Upper lobe of left lung (tissue), 6 donors: ENCODE data around the gene PNCK. TPM values are rescaled to one million over a fixed set of nuclear protein-coding genes. Genes with fewer than 3 reads are reported as not detected.
A peak's percentile ranks its signal among the peaks of the same experiment; 100 is the strongest.

Source experiments
- ATAC-seq, 2 donors: fragments of 200-7000 bp; cut with Tn5 transposase; one replicate each; pipeline ENCODE4 v1.9.1; 2022; ENCODE audit warnings: mild to moderate bottlenecking in 2 of 2, moderate library complexity in 2 of 2; ENCODE audit not compliant: low FRiP score in 2 of 2
- DNase-seq, 2 donors: peaks; one replicate each; pipeline ENCODE4 v3.0.0-alpha.2; 2019 to 2020
- H3K27ac ChIP-seq, 4 donors: fragments of 200-600 bp; sonication (generic); one replicate each; pipeline ENCODE4 v1.5.1; 2016 to 2019
- H3K27me3 ChIP-seq, 4 donors: fragments of 200-600 bp; sonication (generic); one replicate each; pipeline ENCODE4 v1.5.1; 2017 to 2019
- H3K36me3 ChIP-seq, 4 donors: fragments of 200-600 bp; sonication (generic); one replicate each; pipeline ENCODE4 v1.5.1; 2016 to 2019
- H3K4me1 ChIP-seq, 4 donors: fragments of 200-600 bp; sonication (generic); one replicate each; pipeline ENCODE4 v1.5.1; 2018 to 2019
- H3K4me3 ChIP-seq, 4 donors: fragments of 200-600 bp; sonication (generic); one replicate each; pipeline ENCODE4 v1.5.1; 2017 to 2019; ENCODE audit warnings: mild to moderate bottlenecking in 2 of 4, moderate library complexity in 1 of 4
- H3K9me3 ChIP-seq, 4 donors: fragments of 200-600 bp; sonication (generic); one replicate each; pipeline ENCODE4 v1.5.1; 2018 to 2019
- EP300 ChIP-seq, 4 donors: sonication (generic); formaldehyde crosslinking; IDR thresholded peaks; one replicate each; pipeline ENCODE4 v1.5.1; 2017; ENCODE audit warnings: antibody characterized with exemption in 4 of 4, control low read depth in 2 of 4
- POLR2A ChIP-seq, 4 donors: fragments of 450-650 bp; IDR thresholded peaks; one replicate each; pipeline ENCODE4 v1.5.1; 2016 to 2017; ENCODE audit warnings: antibody characterized with exemption in 4 of 4, mild to moderate bottlenecking in 2 of 4
- POLR2AphosphoS5 ChIP-seq, 2 donors: sonication (generic); formaldehyde crosslinking; IDR thresholded peaks; one replicate each; pipeline ENCODE4 v1.5.1; 2017; ENCODE audit warnings: antibody characterized with exemption in 2 of 2
- WGBS, 2 donors: methylation state at CpG; one replicate each; pipeline ENCODE4 v1.1.5; 2017 to 2018; 5-methylcytosine and 5-hydroxymethylcytosine counted together
- total RNA-seq, 6 donors: library from RNA; depleted of rRNA in 4 of 6; stranded (reverse); fragments of >200 nt in 4 of 6; gene quantifications; one replicate each; pipeline versions ENCODE4 v1.1.0 to v1.2.1, GENCODE V29; 2016 to 2021
- TF ChIP-seq, protein P1 (sequence below), 6 experiments: fragments of 450-650 bp in 4 of 6; fragments of 200-600 bp in 2 of 6; sonication (generic) in 2 of 6; IDR thresholded peaks; one replicate each; pipeline ENCODE4 v1.5.1; 2016 to 2019; ENCODE audit warnings: antibody characterized with exemption in 6 of 6
- donor health status: DM: no; HTN: no; CAD: no; lungs with moderate emphysema.
- donor health status: DM: no; HTN: yes; CAD: no; lungs with severe emphysema.

PNCK gene
- total RNA-seq, 6 donors from 2014 or later, result 0.47 to 5.2 TPM; not detected in 4

DNA sequence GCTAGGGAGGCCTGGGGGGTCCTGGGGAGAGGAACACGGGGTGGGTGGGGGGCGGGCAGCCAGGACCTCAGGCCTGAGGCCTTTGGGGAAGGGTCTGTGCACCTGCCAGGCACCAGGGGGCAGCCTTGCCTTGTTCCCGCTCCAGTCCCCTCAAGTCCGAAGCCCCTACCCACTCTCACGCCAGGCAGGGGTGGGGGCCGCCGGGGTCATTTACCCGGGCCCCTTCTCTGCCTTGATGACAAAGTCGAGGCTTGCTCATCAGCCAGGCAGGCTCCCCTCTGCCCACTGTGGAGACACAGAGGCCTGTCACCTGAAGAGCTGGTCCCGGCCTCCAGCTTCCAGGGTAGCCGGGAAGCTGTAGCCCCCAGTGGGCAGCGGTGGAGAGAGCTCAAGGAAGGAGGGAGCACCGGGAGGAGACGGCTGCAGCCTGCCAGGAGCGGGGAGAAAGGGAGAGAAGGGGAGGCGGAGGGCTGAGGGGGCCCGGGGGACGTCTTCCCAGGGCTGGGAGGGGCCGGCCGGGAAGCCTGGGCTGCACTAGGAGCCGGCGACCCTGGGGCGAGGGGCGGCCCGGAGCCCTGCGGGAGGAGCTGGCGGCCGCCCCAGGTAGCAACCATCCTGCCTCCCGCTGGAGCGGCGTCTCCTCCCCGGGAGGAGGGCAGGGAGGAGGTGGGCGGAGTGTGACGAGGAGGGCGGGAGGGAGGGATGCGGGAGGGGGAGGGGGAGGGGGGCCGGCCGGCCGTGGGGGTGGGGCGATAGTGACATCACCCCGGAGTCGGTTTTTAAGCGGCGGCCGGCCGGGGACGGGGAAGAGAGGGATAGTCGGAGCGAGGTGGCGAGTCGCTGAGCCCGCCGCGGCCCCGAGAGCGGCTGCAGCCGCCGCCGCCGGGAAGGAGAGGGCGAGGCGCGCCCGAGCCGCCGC, 13.8 kb upstream of the PNCK start, which contains the start of gene SLC6A8:
SLC6A8 (plus strand) TSS at position 806 of the 919 bp plus-strand sequence. CDS start 649 bp downstream, outside the sequence.
- peak in 1 of 2 donors; percentile 80 for ATAC-seq
- H3K9me3 ChIP-seq, result peaks cover 0 to 9% (median 0%) of the 10 kb centered on the region in 4 donors
- H3K4me1 ChIP-seq, result peaks cover 0 to 15% (median 2%) of the 10 kb centered on the region in 4 donors
- no peaks in the 10 kb centered on the region for H3K27me3 ChIP-seq
- no peaks in the 10 kb centered on the region for H3K36me3 ChIP-seq
- peak within 1 kb of the TSS in 3 of 4 donors; percentile 38 to 48 (median 47) for H3K4me3 ChIP-seq
- peak; percentile 51 to 90 for DNase-seq
- H3K27ac ChIP-seq, result no peak within 1 kb of the TSS
- TF ChIP-seq, protein P1, sequence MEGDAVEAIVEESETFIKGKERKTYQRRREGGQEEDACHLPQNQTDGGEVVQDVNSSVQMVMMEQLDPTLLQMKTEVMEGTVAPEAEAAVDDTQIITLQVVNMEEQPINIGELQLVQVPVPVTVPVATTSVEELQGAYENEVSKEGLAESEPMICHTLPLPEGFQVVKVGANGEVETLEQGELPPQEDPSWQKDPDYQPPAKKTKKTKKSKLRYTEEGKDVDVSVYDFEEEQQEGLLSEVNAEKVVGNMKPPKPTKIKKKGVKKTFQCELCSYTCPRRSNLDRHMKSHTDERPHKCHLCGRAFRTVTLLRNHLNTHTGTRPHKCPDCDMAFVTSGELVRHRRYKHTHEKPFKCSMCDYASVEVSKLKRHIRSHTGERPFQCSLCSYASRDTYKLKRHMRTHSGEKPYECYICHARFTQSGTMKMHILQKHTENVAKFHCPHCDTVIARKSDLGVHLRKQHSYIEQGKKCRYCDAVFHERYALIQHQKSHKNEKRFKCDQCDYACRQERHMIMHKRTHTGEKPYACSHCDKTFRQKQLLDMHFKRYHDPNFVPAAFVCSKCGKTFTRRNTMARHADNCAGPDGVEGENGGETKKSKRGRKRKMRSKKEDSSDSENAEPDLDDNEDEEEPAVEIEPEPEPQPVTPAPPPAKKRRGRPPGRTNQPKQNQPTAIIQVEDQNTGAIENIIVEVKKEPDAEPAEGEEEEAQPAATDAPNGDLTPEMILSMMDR (IDR thresholded peaks at IDR 0.05), result peak in 2 of 6 experiments; percentile 8 to 39
- TF ChIP-seq POLR2AphosphoS5 (IDR thresholded peaks at IDR 0.05) (peak in 1 of 2 donors; percentile 56), EP300 (IDR thresholded peaks at IDR 0.05) (no peak), POLR2A (IDR thresholded peaks at IDR 0.05) (peak in 1 of 4 donors; percentile 34)
- WGBS, 2 donors, result 0 to 53% methylated on average over 3 to 35 of the region's 66 CpGs

- H3K9me3 ChIP-seq, result peaks cover 0 to 9% (median 0%) of the 10 kb centered on the region in 4 donors
- no peak overlapping the region for H3K27ac ChIP-seq
- WGBS, 2 donors, result 13 to 63% methylated on average over 3 to 8 of the region's 9 CpGs
- peaks cover 0 to 15% (median 2%) of the 10 kb centered on the region in 4 donors for H3K4me1 ChIP-seq
- TF ChIP-seq POLR2AphosphoS5 (IDR thresholded peaks at IDR 0.05) (no peak), EP300 (IDR thresholded peaks at IDR 0.05) (no peak), POLR2A (IDR thresholded peaks at IDR 0.05) (no peak)
- TF ChIP-seq, protein P1 (IDR thresholded peaks at IDR 0.05), result no peak
- no peak for ATAC-seq
- no peaks in the 10 kb centered on the region for H3K27me3 ChIP-seq
- H3K36me3 ChIP-seq, result no peaks in the 10 kb centered on the region
- no peak for DNase-seq
- no peak overlapping the region for H3K4me3 ChIP-seq
Measured at GRCh38 chrX:153686711-153687110, 13.1 kb upstream of the PNCK start.

- no peaks in the 10 kb centered on the region for H3K27me3 ChIP-seq
- DNase-seq (no peak), ATAC-seq (no peak)
- WGBS, 2 donors, result 71 to 82% methylated on average over 15 to 24 of the region's 24 CpGs
- H3K27ac ChIP-seq, result no peak overlapping the region
- peaks cover 0 to 9% (median 0%) of the 10 kb centered on the region in 4 donors for H3K9me3 ChIP-seq
- no peaks in the 10 kb centered on the region for H3K36me3 ChIP-seq
- TF ChIP-seq EP300 (IDR thresholded peaks at IDR 0.05) (no peak), POLR2A (IDR thresholded peaks at IDR 0.05) (no peak), POLR2AphosphoS5 (IDR thresholded peaks at IDR 0.05) (no peak)
- TF ChIP-seq, protein P1 (IDR thresholded peaks at IDR 0.05), result no peak
- H3K4me3 ChIP-seq, result no peak overlapping the region
- peaks cover 0 to 15% (median 2%) of the 10 kb centered on the region in 4 donors for H3K4me1 ChIP-seq
Measured at GRCh38 chrX:153685751-153686696, 12.4 kb upstream of the PNCK start.

DNA sequence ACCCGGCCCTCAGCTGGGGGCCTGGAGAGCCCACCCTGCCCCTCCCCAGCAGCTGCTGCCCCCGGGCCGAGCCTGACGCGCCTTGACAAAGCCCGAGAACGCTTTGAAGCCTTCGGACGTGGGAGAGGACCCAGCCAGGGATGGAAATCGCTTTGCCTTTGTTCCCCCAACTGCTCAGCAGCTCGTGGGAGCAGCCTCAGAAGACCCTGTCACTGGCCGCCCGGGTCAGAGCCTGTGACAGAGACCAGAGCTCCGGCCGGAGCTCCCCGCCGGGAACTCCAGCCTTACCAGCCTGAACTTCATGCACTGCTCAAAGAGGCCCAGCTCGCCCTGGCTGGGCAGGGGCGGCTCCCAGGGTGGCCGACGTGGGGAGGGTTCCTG, 11.5 kb upstream of the PNCK start:
- peak in 1 of 2 donors; percentile 53 for DNase-seq
- WGBS, 2 donors, result 66% methylated on average over 14 of the region's 21 CpGs; no CpG with 5 or more reads in 1 of the 2 donors
- Histone ChIP-seq H3K4me1 (peaks cover 0 to 15% (median 2%) of the 10 kb centered on the region in 4 donors), H3K27ac (no peak overlapping the region), H3K36me3 (no peaks in the 10 kb centered on the region), H3K9me3 (peaks cover 0 to 9% (median 0%) of the 10 kb centered on the region in 4 donors), H3K4me3 (no peak overlapping the region), H3K27me3 (no peaks in the 10 kb centered on the region)
- TF ChIP-seq EP300 (IDR thresholded peaks at IDR 0.05) (no peak), POLR2AphosphoS5 (IDR thresholded peaks at IDR 0.05) (no peak), POLR2A (IDR thresholded peaks at IDR 0.05) (no peak)
- TF ChIP-seq, protein P1 (IDR thresholded peaks at IDR 0.05), result no peak
- ATAC-seq, result no peak
